H1 (cell line): ENCODE data around the gene POLR1G. TPM values are rescaled to one million over a fixed set of nuclear protein-coding genes. Genes with fewer than 3 reads are reported as not detected.

ENCODE experiments used
- BRCA1 ChIP-seq: IDR thresholded peaks from 2 replicates; pipeline ENCODE4 v1.6.1; 2012; ENCODE audit warnings: low read depth, low read length, improper control_type of control experiment
- CHD7 ChIP-seq: fragments of 300-600 bp; sonication (generic); IDR thresholded peaks from 2 replicates; pipeline ENCODE4 v1.7.1; 2012; ENCODE audit warnings: low read length, moderate library complexity, mild to moderate bottlenecking, inconsistent platforms; ENCODE audit not compliant: insufficient replicate concordance
- CTCF ChIP-seq, 3 experiments: IDR thresholded peaks; 1 replicate in 2 of 3; 2 replicates in 1 of 3; pipeline versions ENCODE4 v1.5.1 to v1.6.1; 2011; ENCODE audit warnings: low read length in 3 of 3, mild to moderate bottlenecking in 3 of 3, inconsistent platforms in 2 of 3, low read depth in 1 of 3, moderate library complexity in 1 of 3; ENCODE audit not compliant: insufficient read depth in 1 of 3; ENCODE audit errors: control extremely low read depth in 1 of 3
- EP300 ChIP-seq, 2 experiments: IDR thresholded peaks; 1 replicate in 1 of 2; 2 replicates in 1 of 2; pipeline ENCODE4 v1.6.1; 2011 to 2012; ENCODE audit warnings: low read depth in 2 of 2, low read length in 2 of 2, mild to moderate bottlenecking in 2 of 2, borderline replicate concordance in 1 of 2, inconsistent platforms in 1 of 2, moderate library complexity in 1 of 2
- KDM1A ChIP-seq: fragments of 200-600, 300-600 bp; sonication (generic); IDR thresholded peaks from 2 replicates; pipeline ENCODE4 v1.7.1; 2016; ENCODE audit warnings: mild to moderate bottlenecking, low read length, borderline replicate concordance
- MAFK ChIP-seq: IDR thresholded peaks from 2 replicates; pipeline ENCODE4 v1.6.1; 2012; ENCODE audit warnings: low read depth, mild to moderate bottlenecking, improper control_type of control experiment, low read length
- RXRA ChIP-seq: IDR thresholded peaks from 2 replicates; pipeline ENCODE4 v1.6.1; 2011; ENCODE audit warnings: low read depth, mild to moderate bottlenecking, low read length, moderate library complexity; ENCODE audit not compliant: insufficient read depth
- SIN3A ChIP-seq, 2 experiments: IDR thresholded peaks in 1 of 2; conservative IDR thresholded peaks in 1 of 2; 2 replicates each; pipeline ENCODE4 v1.6.1; 2011 to 2012; ENCODE audit warnings: low read length in 2 of 2, improper control_type of control experiment in 1 of 2, low read depth in 1 of 2, mild to moderate bottlenecking in 1 of 2
- polyA plus RNA-seq, 7 experiments: library from polyadenylated mRNA; depleted of rRNA in 3 of 7; stranded (reverse) in 5 of 7; unstranded in 2 of 7; fragments of >200 nt in 5 of 7; fragments of 200-250 nt in 2 of 7; gene quantifications; 1 replicate in 5 of 7; 2 replicates in 1 of 7; 4 replicates in 1 of 7; pipeline versions ENCODE4 v1.2.1 to v1.2.3, GENCODE V29; 2011 to 2013; ENCODE audit warnings: missing spikeins in 2 of 7, mixed read lengths in 2 of 7
- total RNA-seq: library from RNA; stranded (reverse); fragmentation: NEBNext Ultra II Directional; extraction: Animal tissue kit (Norgen Biotek cat#: 25700); gene quantifications from 2 replicates; pipeline ENCODE4 v1.2.1, GENCODE V29; 2021

Gene POLR1G
- total and polyA plus RNA-seq, 2 of the 8 experiments (the other 6 are each of a cell fraction or from before 2014, with no cell fraction given), result 16.8 to 34.8 TPM

GRCh38 chr19:45361608-45362007 lies 44.8 kb upstream of the POLR1G start (continued):
- TF ChIP-seq CHD7 (no peak), SIN3A (conservative IDR thresholded peaks at IDR 0.05 in 1 of 2, IDR thresholded peaks at IDR 0.05 in 1 of 2; ENCODE audit: low read depth in 1 of 2, low read length in 2 of 2) (no peak), KDM1A (no peak), MAFK (no peak), RXRA (no peak), BRCA1 (no peak), CTCF (IDR thresholded peaks at IDR 0.05; ENCODE audit: control extremely low read depth in 1 of 3, insufficient read depth in 1 of 3, low read depth in 1 of 3, low read length in 3 of 3) (no peak), EP300 (IDR thresholded peaks at IDR 0.05; ENCODE audit: borderline replicate concordance in 1 of 2, low read depth in 2 of 2, low read length in 2 of 2) (no peak)
